ENCODE data around the gene PITPNM3.

PITPNM3 gene

DNA sequence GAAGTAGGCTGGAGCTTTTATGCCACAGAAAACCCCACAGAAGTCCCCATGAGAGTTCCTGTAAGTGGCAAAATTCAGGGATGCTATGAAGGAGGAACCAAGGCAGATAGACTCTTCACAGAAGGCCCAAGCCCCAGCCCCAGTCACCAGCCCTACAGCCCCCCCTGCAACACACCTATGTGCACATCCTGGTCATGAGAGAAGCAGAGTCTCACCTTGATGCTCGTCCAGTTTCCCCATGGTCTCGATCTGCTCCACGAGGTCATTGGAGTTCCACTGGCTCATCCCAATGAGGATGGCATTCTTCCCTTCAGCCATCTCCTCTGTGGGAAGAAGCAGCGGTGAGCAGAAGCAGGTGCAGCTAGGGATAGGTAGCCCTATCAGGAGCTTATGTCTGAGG, 31.2 kb downstream of the PITPNM3 start:
- no peak for DNase-seq

DNA sequence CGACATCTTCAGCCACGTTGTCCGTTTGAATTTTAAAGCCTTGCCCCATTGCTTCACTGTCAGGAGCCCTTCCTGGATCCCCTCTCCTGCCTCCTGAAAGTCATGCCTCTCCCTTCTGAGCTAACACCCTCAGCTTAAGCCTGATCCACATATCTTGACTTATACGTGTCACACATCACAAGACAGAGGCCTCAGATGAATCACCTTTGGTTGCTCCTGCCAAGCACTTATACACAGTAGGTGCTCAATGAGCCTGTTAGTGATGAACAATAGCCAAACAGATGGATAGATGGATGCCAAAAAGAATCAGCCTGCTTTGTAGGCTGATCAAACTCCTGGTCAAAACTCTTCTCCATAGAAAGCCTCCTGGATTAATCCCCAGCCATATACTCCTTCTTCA, 31.8 kb downstream of the PITPNM3 start:
- DNase-seq: no peak

GRCh38 chr17:6523809-6524355, 32.5 kb downstream of the PITPNM3 start:
- DNase-seq: no peak

GRCh38 chr17:6523330-6523729, 33.0 kb downstream of the PITPNM3 start:
- no peak for DNase-seq

- no peak for DNase-seq
Observed at GRCh38 chr17:6521586-6521985, 34.8 kb downstream of the PITPNM3 start.

- no peak for DNase-seq
Observed at GRCh38 chr17:6517062-6517461, 39.3 kb downstream of the PITPNM3 start.

DNA sequence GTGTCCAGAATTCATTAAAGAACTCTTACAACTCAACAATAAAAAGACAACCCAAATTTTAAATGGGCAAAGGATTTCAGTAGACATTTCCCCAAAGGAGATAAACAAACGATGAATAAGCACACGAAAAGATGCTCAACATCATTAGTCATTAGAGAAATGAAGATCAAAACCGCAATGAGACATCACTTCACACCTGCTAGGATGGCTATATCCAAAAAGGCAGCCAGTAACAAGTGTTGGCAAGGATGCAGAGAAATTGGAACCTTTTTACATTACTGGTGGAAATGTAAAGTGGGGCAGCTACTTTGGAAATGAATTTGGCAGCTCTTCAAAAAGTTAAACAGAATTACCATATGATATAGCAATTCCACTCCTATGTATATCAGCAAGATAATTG, 42.0 kb downstream of the PITPNM3 start:
- DNase-seq: no peak

DNA sequence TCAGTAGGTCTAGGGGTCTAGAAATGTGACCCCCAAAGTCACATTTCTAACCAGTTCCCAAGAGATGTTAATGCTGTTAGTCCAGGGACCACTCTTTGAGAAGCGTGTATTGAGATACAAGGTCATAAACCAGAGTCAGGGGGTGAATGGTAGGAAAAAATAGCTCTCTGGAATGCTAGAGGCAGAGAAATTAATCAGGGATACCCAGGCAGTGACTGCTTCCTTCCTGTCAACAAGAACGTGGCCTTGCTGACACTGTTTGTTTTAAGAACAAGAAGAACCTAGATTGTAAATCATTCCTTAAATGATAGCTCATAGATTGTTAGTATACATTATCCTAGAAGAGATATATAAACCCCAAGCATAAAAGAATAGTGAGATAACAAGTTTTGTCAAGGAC, 43.8 kb downstream of the PITPNM3 start:
- no peak for DNase-seq

DNA sequence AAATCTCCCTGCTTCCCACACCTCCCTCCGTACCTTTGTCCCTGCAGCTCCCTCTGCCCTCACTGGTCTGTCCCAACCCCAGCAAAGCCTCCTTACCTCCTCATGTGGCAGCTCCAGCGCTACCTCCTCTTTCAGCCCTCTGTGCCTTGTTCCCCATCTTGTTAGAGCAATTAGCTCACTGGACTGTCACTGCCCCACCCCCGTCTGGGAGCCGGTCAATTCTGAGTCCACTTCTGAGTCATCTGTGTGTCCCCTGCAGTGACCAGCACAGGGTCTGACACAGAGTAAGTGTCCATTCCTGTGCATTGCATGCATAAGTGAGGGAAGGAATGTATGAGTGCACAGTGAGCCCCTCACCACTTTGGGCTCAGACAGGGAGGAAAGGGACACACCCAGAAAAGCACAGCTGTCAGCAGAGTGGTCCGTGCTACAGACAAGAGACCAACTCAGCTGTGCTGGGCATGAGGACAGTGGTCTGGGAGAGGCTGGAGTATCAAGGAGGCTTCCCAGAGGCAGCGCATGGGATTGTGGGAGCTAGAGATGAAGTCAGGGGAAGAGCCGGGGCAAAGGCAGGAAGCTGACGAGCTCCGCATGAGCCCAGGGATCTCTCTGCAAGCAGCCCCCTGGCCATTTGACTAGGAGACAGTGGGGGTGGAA, 45.9 kb downstream of the PITPNM3 start:
- DNase-seq: no peak

- no peak for DNase-seq
Observed at GRCh38 chr17:6509921-6510320, 46.4 kb downstream of the PITPNM3 start.

- no peak for DNase-seq
Observed at GRCh38 chr17:6509031-6509771, 47.2 kb downstream of the PITPNM3 start.

GRCh38 chr17:6508519-6509030, 47.8 kb downstream of the PITPNM3 start:
- DNase-seq: no peak

GRCh38 chr17:6508016-6508415, 48.3 kb downstream of the PITPNM3 start:
- no peak for DNase-seq

DNA sequence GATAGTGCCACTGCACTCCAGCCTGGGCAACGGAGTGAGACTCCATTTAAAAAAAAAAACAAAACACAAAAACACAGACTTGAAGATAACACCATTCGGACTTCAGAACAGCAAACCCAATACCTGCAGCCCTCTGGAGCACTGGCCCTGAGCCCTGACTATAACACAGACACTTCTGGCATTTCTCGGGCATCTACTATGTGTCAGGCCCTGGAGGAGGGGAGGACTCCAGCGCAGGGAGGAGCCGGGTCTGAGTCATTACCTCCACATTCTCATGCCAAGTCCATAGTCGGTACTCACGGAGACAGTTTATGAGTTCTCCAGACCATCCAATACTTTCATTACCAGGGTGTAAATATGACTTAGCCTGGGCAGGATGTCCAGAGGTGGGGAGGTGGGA, 48.8 kb downstream of the PITPNM3 start:
- DNase-seq: no peak

DNA sequence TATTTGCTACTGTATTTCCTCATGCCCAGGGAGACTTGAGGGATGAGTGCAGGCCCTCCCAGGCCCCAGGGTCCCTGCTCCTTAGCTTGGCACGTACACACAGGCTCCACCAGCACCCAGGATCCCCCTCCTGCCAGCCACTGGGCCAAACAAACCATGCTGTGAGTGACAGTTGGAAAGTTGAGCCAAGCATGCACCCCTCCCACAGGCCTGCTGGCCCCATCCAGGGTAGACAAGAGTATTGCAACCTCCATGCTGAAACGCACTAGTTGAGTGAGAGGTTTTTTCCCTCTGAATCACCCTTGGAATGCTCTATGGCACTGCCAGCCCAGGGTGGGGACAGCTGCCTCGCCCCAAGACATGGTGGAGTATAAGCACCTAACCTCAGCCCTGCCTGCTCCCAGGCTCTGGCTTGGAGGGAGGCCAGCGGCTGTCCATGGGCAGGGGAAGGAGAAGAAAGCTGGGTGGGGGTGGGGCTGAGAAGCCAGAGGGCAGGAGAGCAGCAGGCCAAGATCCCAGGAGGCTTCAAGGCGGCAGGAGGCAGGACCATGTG, 49.6 kb downstream of the PITPNM3 start:
- no peak for DNase-seq

- no peak for DNase-seq
Observed at GRCh38 chr17:6505425-6506142, 50.8 kb downstream of the PITPNM3 start.

DNA sequence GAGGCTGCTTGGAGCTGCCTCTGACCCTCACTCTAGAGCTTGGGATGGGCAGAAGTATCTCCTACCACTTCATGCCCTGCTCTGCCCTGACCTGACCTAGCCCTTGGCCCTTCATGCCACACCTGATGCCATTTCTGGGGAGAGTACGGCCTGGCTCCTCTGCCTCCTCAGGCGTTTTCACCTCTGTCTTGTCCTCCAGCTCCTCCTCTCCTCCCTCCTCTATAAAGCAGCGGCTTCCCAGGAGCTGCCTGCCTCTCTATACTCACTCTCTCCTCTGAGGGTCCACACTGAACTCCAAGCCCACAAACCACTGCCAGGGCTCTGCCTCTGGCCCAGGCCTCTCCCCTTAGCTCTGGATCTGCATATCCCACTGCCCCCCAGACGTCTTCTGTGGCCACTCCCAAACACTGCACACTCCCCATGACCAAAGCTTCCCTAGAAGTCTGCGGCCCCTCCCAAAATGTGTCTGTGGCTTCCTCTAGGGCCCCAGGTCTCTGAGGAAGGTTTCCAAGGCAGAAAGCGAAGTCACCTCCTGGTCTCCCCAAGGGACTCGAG, 52.6 kb downstream of the PITPNM3 start:
- no peak for DNase-seq

DNA sequence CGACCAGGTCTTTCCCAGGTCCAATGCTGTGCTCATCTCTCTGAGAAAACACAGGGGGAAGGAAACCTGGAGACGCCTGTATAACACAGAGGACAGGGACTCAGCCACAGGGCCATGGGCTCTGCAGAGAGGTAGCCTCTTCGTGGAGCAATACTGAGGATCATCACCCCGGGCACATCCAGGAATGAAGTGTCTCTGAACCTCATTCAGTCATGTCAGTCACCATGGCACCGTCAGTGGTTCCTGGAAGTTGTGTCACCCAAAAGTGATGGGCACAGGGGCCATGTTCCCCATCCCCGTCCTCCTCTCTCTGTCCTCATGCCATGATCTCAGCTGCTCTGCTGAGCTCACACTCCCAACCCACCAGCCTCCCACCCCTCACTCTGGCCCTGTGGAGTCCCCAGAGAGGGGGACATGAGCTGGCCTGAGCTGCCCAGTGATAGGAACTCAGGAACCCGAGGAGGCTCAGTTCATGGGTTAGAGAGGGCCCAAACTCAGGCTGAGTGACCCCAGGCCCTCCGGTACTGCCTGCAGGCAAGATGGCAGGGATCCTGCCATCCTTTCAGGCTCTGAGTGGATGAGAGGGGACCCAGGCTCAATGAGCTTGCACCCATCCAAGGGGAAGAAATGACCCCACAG, 53.4 kb downstream of the PITPNM3 start:
- DNase-seq: no peak

DNA sequence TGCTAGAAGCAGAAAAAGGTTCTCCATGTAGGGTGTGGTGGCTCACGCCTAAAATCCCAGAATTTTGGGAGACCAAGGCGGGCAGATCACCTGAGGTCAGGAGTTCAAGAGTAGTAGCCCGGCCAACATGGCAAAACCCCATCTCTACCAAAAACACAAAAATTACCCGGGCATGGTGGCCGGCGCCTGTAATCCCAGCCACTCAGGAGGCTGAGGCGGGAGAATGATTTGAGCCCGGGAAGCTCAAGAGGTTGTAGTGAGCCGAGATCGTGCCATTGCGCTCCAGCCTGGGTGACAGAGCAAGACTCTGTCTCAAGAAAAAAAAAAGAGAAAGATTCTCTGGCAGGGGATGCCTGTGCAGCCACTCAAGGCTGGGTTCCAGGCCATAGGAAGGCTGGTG, 54.2 kb downstream of the PITPNM3 start:
- no peak for DNase-seq

DNA sequence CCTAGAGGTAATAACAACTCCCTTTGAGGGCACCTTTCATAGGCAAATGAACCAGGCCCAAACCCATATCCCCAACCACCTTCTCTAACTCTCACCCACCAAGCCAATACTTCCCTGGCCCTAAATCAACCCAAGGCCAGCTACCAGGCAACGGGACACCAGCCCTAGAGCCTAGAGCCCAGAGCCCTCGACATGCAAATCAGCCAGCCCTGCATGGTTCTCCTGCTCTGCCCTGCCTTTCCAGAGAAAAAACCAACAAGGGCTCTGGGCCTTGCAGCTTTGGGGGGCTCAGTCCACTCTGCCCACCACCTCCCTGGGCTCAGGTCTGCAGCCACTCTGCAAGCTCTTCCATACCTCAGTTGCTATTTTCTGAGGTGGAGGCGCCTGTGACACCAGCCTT, 55.0 kb downstream of the PITPNM3 start:
- DNase-seq: no peak

GRCh38 chr17:6498901-6499540, 57.3 kb downstream of the PITPNM3 start:
- no peak for DNase-seq

DNA sequence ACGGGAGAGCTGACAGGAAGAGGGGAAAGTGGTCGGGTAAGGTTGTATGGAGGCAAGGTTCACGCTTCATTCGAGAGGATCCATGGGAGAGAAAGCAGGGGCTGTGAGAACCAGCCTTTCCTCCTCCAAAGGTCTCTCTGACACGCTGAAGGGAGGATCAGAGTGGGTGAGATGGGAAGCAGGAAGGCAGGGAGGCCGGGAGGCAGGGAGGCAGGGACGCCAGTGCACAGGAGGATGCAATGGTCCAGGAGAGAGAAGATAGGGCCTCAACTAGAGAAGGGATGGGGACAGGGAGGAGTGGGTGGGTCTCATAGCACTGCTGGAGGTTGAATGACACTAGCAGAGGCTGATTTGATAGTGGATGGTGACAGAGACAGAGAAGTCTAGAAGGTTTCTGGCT, 58.0 kb downstream of the PITPNM3 start:
- DNase-seq: no peak
